IPS DF 4.7 (cell line): ENCODE data around the gene S1PR1.
"Not testable (repeated sequence)": the region's sequence is repeated elsewhere in the genome, so short reads cannot be mapped to it uniquely, and the experiment has no call there.

Source experiments
- DNase-seq: peaks from one replicate; pipeline ENCODE4 v3.0.0-alpha.2; 2013; ENCODE audit warnings: low spot score; ENCODE audit errors: extremely low read depth

Gene S1PR1

GRCh38 chr1:101219924-101220870 lies 16.6 kb upstream of the S1PR1 start:
- no peak for DNase-seq

GRCh38 chr1:101220906-101221305 lies 15.9 kb upstream of the S1PR1 start:
- DNase-seq, result no peak

- DNase-seq, result no peak
Measured at GRCh38 chr1:101221945-101222429, 14.8 kb upstream of the S1PR1 start.

DNA sequence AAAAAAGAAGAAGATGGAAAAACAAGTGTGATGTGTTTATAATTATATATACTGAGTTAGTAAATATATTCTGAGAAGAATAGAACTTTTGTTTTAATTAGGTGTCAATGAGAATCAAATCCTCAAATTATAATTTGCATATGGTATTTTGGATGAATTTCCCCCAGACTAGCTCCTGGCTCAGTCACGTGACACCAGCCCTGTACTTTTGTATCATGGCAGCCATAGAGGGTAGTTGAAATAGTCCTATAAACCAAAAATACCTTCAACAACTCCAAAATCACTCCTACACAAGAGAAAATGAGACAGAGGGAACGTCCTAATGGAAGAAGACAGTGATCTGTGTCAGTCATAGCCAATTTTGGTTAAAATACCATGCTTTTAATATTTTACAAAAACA lies 9.0 kb upstream of the S1PR1 start:
- DNase-seq, result no peak

DNA sequence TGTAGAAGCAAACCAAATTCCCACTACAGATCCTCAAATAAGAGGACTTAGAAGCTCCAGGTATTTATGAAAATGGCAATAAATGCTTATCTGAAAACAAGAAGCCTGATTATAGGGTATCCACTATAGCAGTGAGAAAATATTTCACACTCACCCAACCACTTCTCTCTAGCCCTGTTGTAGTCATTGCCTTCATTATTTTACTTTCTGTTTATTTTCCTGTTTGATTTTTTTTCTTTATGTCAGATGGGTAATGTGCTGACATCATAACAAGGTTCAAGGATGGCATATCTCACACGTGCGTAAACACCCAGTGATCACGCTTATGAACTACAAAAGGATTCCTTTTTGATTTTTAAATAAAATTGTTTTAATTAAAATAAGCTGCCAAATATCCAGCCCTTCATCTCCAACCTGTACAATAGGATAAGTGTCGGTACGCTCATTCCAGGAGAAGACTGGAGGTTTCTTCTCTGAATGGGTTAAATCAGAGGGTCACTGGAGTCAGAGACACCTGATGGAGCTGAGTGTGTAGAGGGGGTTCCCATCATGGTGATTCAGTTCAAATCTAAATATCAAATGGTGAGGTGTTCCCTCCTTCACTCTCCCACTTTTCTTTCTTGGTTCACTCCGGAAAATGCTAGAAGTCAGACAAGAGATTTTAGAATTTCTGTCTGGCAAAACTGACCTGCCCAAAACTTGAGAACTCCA lies 8.2 kb upstream of the S1PR1 start:
- DNase-seq, result no peak

GRCh38 chr1:101232182-101232581 lies 4.6 kb upstream of the S1PR1 start:
- not testable (repeated sequence) for DNase-seq

GRCh38 chr1:101233495-101233894 lies 3.3 kb upstream of the S1PR1 start:
- DNase-seq, result no peak

- no peak for DNase-seq
Measured at GRCh38 chr1:101235216-101235695, 1.6 kb upstream of the S1PR1 start.

DNA sequence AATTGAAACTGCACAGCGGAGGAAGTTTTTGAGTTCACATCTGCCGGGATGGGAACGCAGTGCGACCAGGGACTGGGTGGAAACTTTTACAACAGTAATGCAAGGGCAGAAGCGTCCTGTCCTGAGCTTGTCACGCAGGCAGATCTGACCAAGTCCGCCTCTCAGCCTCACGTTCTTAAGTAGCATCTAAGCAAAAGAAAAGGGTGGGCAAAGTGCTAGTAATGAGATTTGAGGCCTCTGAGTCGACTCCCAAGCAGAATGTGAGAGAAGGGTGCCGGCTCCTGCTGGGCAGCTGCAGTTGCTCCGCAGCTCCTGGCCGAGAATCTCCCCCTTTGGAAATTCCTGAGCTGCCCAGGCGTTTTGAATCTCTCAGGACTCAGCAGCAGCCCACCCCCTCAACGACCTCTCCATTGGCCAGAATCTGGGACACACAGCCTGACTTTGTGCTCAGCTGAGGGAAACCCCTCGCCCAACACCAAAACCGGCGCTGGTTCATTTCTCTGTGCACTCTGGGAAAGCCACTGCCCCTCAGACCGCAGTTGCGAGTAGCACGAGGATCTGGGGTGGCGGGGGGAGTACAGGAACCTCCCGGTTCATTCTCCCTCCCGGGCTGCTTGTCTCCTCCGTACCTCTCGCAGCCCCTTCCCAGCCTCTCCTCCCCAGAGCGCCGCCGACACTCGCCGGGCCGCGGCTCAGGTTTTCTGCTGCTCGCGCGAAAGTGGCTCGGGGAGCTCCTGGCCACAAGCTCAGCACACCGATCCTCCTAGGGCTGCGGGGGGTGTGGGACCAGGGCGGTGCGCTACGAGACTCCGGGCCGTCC lies 913 bp upstream of the S1PR1 start:
- no peak for DNase-seq

GRCh38 chr1:101237229-101237837 lies 514 bp downstream of the S1PR1 start:
- DNase-seq, result no peak

DNA sequence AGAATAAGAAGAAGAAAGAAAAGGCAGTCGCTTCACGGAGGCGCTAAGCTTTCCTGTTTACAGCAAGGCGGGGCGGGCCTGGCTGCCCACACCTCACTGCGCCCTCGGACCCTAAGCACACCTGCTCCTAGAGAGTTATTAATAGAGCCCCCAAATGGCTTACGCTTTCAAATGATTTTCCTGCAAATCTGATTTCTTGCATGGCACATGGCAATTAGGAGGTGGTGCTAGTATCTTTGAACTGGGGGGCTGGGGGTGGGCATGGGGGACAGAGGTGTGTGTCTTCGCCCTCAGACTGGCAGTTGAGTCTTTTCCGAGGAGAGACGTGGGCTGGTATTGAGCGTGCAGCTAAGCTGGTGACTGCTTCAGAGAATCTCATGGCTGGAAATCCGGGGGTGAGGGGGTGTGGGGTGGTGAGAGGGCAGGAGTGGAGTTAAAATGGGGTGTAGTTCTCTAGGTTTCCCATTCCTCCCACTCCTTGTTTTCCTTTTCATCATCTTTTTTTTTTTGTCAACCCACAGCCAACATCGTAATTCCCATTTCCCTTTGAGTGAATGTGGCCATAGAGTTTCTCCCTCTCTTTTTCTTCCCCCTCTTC lies 1.3 kb downstream of the S1PR1 start:
- DNase-seq, result no peak

- peak; percentile 56 for DNase-seq
Measured at GRCh38 chr1:101238681-101239094, 1.9 kb downstream of the S1PR1 start.

GRCh38 chr1:101239095-101240040 lies 2.5 kb downstream of the S1PR1 start:
- no peak for DNase-seq

DNA sequence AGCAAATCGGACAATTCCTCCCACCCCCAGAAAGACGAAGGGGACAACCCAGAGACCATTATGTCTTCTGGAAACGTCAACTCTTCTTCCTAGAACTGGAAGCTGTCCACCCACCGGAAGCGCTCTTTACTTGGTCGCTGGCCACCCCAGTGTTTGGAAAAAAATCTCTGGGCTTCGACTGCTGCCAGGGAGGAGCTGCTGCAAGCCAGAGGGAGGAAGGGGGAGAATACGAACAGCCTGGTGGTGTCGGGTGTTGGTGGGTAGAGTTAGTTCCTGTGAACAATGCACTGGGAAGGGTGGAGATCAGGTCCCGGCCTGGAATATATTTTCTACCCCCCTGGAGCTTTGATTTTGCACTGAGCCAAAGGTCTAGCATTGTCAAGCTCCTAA lies 3.2 kb downstream of the S1PR1 start:
- DNase-seq, result no peak

- DNase-seq, result no peak
Measured at GRCh38 chr1:101241485-101242225, 4.8 kb downstream of the S1PR1 start.

GRCh38 chr1:101242324-101243050 lies 5.7 kb downstream of the S1PR1 start:
- DNase-seq, result no peak

DNA sequence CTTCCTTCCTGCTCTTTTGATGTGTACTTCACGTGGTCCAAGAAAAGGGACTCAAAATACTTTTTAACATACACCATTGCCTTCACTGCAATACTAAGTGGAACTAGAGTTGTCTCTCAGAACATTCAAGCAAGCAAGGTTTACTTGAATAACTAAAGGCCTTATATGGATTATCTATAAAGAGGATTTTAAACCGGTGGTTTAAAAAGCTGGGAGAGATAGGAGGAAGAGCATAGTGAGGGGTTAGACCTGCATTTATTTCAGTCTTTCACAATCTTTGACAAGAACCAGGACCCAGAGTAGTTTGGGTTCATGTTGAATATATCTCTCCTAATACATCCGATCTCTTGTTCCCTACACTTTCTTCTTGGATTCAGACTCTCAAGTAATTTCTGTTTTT lies 6.9 kb downstream of the S1PR1 start:
- no peak for DNase-seq

- DNase-seq, result no peak
Measured at GRCh38 chr1:101244842-101245241, 8.0 kb downstream of the S1PR1 start.
